Measurements from ENCODE around the gene RECK.
"Not testable (repeated sequence)": the region's sequence is repeated elsewhere in the genome, so short reads cannot be mapped to it uniquely, and the experiment has no call there.

DNA sequence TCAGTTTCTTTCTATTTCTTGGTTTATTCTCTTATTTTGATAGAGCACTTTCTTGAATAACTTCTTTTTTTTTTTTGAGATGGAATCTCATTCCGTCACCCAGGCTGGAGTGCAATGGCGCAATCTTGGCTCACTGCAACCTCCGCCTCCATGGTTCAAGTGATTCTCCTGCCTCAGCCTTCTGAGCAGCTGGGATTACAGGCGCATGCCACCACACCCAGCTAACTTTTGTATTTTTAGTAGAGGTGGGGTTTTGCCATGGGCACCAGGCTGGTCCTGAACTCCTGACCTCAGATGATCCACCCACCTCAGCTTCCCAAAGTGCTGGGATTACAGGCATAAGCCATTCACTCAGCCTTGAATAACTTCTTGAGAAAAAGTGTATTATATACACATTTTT lies 39.7 kb upstream of the RECK start:
- TF ChIP-seq POLR2A (IDR thresholded peaks at IDR 0.05) = not testable (repeated sequence)
- TF ChIP-seq, protein P1, sequence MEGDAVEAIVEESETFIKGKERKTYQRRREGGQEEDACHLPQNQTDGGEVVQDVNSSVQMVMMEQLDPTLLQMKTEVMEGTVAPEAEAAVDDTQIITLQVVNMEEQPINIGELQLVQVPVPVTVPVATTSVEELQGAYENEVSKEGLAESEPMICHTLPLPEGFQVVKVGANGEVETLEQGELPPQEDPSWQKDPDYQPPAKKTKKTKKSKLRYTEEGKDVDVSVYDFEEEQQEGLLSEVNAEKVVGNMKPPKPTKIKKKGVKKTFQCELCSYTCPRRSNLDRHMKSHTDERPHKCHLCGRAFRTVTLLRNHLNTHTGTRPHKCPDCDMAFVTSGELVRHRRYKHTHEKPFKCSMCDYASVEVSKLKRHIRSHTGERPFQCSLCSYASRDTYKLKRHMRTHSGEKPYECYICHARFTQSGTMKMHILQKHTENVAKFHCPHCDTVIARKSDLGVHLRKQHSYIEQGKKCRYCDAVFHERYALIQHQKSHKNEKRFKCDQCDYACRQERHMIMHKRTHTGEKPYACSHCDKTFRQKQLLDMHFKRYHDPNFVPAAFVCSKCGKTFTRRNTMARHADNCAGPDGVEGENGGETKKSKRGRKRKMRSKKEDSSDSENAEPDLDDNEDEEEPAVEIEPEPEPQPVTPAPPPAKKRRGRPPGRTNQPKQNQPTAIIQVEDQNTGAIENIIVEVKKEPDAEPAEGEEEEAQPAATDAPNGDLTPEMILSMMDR (IDR thresholded peaks at IDR 0.05) = not testable (repeated sequence)

Data from lower leg skin (tissue), 3 donors.